Psoas muscle (tissue), 8 donors: ENCODE results near the gene C1QL1. TPM values are rescaled to one million over a fixed set of nuclear protein-coding genes. Genes with fewer than 3 reads are reported as not detected.

ENCODE experiments used
- ATAC-seq, 4 donors: fragments of 200-7000 bp; cut with Tn5 transposase; one replicate each; pipeline ENCODE4 v1.9.1; 2020; ENCODE audit warnings: moderate library complexity in 3 of 4, mild to moderate bottlenecking in 2 of 4
- DNase-seq, 2 donors: peaks; one replicate each; pipeline ENCODE4 v3.0.0-alpha.2; 2020
- H3K27ac ChIP-seq: fragments of 200-600 bp; one replicate; pipeline ENCODE4 v1.8.0; 2022
- H3K27me3 ChIP-seq, 3 donors: fragments of 200-600 bp in 1 of 3; one replicate each; pipeline versions ENCODE4 v1.6.1 to v1.8.0; 2013 to 2022; ENCODE audit warnings: low read length in 2 of 3, mild to moderate bottlenecking in 2 of 3, moderate library complexity in 1 of 3; ENCODE audit not compliant: insufficient read depth in 3 of 3
- H3K36me3 ChIP-seq, 2 donors: fragments of 200-600 bp in 1 of 2; one replicate each; pipeline versions ENCODE4 v1.6.1 to v1.8.0; 2013 to 2022; ENCODE audit warnings: low read depth in 1 of 2, mild to moderate bottlenecking in 1 of 2, moderate library complexity in 1 of 2; ENCODE audit not compliant: insufficient read depth in 1 of 2
- H3K4me1 ChIP-seq: fragments of 200-600 bp; one replicate; pipeline ENCODE4 v1.8.0; 2022
- H3K4me3 ChIP-seq: fragments of 200-600 bp; one replicate; pipeline ENCODE4 v1.8.0; 2022; ENCODE audit warnings: mild to moderate bottlenecking
- H3K9me3 ChIP-seq: fragments of 200-600 bp; one replicate; pipeline ENCODE4 v1.8.0; 2022
- WGBS, 3 donors: extraction: QIAGEN DNeasy Blood & Tissue Kit; methylation state at CpG; one replicate each; pipeline versions ENCODE4 v1.1.6 to v1.1.7; 2013; 5-methylcytosine and 5-hydroxymethylcytosine counted together
- intact Hi-C, 2 donors: fragments of 100-400 bp; cut with DNase I; formaldehyde crosslinking; loops; one replicate each; pipeline versions ENCODE4 v1.11.0 to v1.14.2; 2022
- polyA plus RNA-seq, 3 donors: library from polyadenylated mRNA; stranded (reverse); fragments of 200-250 nt; gene quantifications; one replicate each; pipeline ENCODE4 v1.2.3, GENCODE V29; 2013
- total RNA-seq, 4 donors: library from RNA; stranded (reverse); fragmentation: NEBNext Ultra II Directional in 2 of 4; extraction: Animal tissue kit (Norgen Biotek cat#: 25700) in 2 of 4; gene quantifications; one replicate each; pipeline versions ENCODE4 v1.2.1 to v1.2.4, GENCODE V29; 2021 to 2023
- TF ChIP-seq, protein P1 (sequence below): fragments of 200-600 bp; IDR thresholded peaks from one replicate; pipeline ENCODE4 v1.8.0; 2022; ENCODE audit warnings: antibody characterized with exemption
- donor health status: healthy with polysubstance abuse.
- donor health status: DM: no; HTN: no; CAD: no; lungs with moderate emphysema.
- donor health status: Bipolar disorder and iron deficiency.
- donor health status: healthy.
- donor health status: DM: yes; HTN: yes; CAD: no.
- donor health status: DM: no; HTN: no; CAD: no.
- donor health status: DM: no; HTN: no; CAD: no.
- donor health status: DM: yes; HTN: yes; CAD: no.

Gene C1QL1
- total and polyA plus RNA-seq, 7 donors = 0.05 TPM; not detected in 6

DNA sequence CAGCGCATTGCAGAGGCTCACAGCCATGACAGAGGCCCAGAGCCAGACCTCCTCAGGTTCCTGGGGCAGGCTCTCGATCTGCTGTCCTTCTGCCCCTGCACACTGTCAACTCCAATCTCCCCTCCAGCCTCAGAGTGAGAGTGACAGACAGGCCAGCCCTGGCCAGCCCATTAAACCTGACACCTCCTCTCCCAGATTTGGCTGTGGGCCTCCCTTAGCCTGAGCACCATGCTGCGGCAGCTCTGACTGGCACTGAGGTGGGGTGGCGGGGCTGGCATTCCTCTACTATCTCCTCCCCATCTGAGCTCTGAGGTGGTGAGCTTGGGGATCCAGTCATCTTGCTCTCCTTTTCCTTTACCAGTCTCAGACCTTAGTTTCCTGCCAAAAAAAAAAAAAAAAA, 15.5 kb upstream of the C1QL1 start:
- Histone ChIP-seq H3K36me3 (no peaks in the 10 kb centered on the region), H3K27me3 (peaks cover 0 to 28% (median 4%) of the 10 kb centered on the region in 3 donors), H3K4me1 (no peaks in the 10 kb centered on the region), H3K4me3 (no peak overlapping the region), H3K27ac (no peak overlapping the region), H3K9me3 (no peaks in the 10 kb centered on the region)
- intact Hi-C loops = no loop called here
- ATAC-seq = peak; percentile 28 to 86 (median 75)
- no peak for DNase-seq
- 30 to 53% (median 37%) methylated on average over 4 of the region's 4 CpGs for WGBS, 3 donors
- TF ChIP-seq, protein P1, sequence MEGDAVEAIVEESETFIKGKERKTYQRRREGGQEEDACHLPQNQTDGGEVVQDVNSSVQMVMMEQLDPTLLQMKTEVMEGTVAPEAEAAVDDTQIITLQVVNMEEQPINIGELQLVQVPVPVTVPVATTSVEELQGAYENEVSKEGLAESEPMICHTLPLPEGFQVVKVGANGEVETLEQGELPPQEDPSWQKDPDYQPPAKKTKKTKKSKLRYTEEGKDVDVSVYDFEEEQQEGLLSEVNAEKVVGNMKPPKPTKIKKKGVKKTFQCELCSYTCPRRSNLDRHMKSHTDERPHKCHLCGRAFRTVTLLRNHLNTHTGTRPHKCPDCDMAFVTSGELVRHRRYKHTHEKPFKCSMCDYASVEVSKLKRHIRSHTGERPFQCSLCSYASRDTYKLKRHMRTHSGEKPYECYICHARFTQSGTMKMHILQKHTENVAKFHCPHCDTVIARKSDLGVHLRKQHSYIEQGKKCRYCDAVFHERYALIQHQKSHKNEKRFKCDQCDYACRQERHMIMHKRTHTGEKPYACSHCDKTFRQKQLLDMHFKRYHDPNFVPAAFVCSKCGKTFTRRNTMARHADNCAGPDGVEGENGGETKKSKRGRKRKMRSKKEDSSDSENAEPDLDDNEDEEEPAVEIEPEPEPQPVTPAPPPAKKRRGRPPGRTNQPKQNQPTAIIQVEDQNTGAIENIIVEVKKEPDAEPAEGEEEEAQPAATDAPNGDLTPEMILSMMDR = no peak

DNA sequence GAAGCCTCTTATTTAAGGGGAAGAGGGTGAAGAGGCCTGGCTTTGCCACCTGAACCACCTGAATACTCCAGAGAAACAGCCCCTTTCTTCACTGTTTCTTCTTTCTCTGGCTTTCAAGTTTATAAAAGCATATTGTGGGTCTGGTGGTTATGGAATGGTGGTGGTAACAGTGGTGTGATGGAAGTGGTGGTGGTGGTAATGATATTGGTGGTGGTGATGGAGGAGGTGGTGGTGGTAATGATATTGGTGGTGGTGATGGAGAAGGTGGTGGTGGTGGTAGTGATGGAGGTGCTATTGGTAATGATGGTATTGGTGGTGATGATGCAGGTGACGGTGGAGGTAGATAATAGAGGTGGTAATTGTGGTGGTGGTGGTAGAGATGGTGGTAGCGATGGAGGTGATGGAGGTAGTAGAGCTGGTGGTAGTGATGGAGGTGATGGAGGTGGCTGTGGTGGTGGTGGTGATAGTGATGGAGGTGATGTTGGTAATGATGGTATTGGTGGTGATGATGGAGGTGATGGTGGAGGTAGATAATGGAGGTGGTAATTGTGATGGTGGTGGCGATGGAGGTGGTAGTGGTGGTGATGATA, 14.1 kb upstream of the C1QL1 start:
- Histone ChIP-seq H3K27me3 (peaks cover 0 to 16% (median 10%) of the 10 kb centered on the region in 3 donors), H3K27ac (no peak overlapping the region), H3K4me1 (no peaks in the 10 kb centered on the region), H3K9me3 (no peaks in the 10 kb centered on the region), H3K4me3 (no peak overlapping the region), H3K36me3 (no peaks in the 10 kb centered on the region)
- TF ChIP-seq, protein P1 = no peak
- DNase-seq = no peak
- ATAC-seq = no peak
- intact Hi-C loops = no loop called here
- 96 to 99% (median 97%) methylated on average over 3 of the region's 3 CpGs for WGBS, 3 donors

DNA sequence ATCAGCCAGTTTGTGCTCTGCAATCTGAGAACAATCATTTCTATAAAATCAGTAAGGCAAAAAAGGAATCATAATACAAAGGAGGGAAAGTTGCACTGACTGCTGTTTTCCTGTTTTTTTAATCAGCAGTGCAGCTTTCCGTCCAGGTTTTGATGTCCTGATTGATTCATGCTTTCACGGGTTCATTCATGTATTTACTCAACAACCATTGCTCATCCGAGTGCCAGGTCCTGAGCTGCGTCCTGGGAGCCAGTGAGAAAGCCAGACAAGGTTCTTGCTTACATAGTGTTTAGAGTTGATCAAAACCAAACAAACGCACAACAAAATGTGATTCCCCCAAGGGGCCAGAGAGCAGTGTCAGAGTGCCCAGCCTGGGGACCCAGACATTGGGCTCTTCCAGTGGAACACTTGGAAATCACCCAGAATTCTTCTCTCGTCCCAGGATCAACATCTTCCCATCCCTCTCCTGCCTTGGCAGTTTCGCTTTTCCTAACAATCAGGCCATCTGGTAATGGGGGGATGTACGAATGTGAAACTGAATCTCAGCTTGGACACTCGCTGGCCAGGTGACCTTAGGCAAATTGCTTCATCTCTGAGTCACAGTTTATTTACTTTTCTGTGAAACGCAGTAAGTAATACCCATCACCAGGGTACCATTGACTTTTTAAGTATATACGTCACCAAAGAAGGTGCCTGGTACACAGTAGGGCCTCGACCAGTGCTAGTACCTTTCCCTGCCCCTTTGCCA, 13.3 kb upstream of the C1QL1 start:
- H3K36me3 ChIP-seq = no peaks in the 10 kb centered on the region
- H3K27me3 ChIP-seq = peaks cover 0 to 17% (median 11%) of the 10 kb centered on the region in 3 donors
- no peak for DNase-seq
- no peak overlapping the region for H3K4me3 ChIP-seq
- intact Hi-C loops = no loop called here
- 44 to 62% (median 45%) methylated on average over 12 of the region's 12 CpGs for WGBS, 3 donors
- TF ChIP-seq, protein P1 = no peak
- no peak overlapping the region for H3K27ac ChIP-seq
- H3K9me3 ChIP-seq = no peaks in the 10 kb centered on the region
- no peaks in the 10 kb centered on the region for H3K4me1 ChIP-seq
- ATAC-seq = no peak

DNA sequence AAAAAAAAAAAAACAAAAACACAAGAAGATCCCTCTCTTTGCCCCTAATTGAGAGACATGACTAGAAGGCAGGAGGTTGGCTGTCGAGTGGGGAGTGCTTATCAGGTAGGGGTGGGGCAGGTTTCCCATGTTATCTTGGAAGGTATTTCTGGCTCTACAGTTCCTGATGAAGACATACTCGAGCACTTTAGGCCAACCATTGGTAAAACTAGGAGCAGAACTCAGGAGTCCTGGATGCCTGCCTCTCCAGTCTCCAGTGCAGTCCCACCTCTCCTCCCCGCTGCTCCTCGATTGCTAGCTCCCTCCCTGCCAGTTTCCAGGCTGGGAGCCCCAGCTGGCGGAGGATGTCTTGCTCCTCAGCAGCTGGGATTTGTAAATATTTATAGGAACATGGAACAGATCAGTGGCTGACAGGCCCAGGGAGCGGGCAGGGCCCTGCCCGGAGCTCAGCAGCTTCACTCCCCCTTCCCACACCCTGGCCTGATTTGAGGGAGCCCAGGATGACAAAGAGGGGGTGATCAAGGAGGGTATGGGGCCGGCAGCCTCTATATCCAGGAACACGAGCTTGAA, 11.4 kb upstream of the C1QL1 start:
- DNase-seq = no peak
- no peak overlapping the region for H3K27ac ChIP-seq

More for the DNA sequence above, 11.4 kb upstream of the C1QL1 start:
- TF ChIP-seq, protein P1 = no peak
- H3K27me3 ChIP-seq = peaks cover 0 to 11% (median 10%) of the 10 kb centered on the region in 3 donors
- H3K4me3 ChIP-seq = no peak overlapping the region
- ATAC-seq = no peak
- no peaks in the 10 kb centered on the region for H3K36me3 ChIP-seq
- no peaks in the 10 kb centered on the region for H3K9me3 ChIP-seq
- WGBS, 3 donors = 45 to 57% (median 47%) methylated on average over 8 to 9 of the region's 9 CpGs
- H3K4me1 ChIP-seq = no peaks in the 10 kb centered on the region
- intact Hi-C loops = no loop called here
